HL-60/S4 treated with retinoic acid at 250 ng/mL for 4 days and 3 days (cell line): ENCODE data around the gene ABHD12.

ENCODE experiments used
- in situ Hi-C: fragments of 300-500 bp; cut with MboI; formaldehyde crosslinking; loops from 2 replicates; pipeline ENCODE4 v1.7.0; 2022; ENCODE audit warnings: low sequenced_read_pairs

The ABHD12 gene

DNA sequence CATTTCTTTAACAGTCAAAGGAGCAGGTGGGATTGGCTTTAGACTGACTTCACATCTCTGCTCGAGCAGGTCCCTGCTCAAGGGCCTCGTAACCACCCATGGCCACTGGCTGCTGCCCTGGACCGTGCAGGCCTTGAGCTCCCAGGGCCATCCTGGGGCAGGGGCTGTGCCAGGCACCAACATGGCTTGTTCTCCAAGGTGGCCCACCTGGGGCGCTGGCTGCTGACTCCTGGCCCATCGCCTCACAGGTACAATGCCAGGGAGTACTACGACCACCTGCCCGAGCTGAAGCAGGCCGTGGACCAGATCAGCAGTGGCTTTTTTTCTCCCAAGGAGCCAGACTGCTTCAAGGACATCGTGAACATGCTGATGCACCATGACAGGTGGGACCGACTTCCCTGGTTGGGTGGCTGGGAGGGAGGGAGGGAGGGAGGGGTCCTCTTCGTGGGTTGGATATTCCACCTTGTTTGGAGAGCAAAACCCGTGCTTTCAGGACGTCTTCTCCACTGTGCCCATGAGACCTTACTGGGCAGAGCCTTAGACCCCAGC is 96.7 kb downstream of the ABHD12 start:
- in situ Hi-C loops = no loop called here

DNA sequence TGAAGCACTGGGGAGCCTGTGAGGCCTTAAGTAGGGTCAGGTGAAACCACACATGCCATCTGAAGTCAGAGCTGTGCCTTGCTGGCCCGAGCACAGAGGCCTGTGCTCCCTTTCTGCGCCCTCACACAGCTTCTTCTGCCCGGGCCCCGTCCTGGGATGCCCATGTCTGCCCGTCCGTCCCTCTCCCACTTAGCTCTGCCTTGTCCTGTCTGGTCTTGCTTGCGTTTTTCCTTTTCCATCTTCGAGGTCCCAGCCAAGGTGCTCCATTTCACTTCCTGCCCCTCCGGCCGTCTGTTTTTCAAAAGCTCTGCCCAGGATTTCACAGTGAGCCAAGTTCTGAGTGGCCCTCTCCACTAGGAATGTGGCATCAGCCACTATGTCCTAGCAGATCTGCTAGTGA is 97.1 kb downstream of the ABHD12 start:
- in situ Hi-C loops = no loop called here

DNA sequence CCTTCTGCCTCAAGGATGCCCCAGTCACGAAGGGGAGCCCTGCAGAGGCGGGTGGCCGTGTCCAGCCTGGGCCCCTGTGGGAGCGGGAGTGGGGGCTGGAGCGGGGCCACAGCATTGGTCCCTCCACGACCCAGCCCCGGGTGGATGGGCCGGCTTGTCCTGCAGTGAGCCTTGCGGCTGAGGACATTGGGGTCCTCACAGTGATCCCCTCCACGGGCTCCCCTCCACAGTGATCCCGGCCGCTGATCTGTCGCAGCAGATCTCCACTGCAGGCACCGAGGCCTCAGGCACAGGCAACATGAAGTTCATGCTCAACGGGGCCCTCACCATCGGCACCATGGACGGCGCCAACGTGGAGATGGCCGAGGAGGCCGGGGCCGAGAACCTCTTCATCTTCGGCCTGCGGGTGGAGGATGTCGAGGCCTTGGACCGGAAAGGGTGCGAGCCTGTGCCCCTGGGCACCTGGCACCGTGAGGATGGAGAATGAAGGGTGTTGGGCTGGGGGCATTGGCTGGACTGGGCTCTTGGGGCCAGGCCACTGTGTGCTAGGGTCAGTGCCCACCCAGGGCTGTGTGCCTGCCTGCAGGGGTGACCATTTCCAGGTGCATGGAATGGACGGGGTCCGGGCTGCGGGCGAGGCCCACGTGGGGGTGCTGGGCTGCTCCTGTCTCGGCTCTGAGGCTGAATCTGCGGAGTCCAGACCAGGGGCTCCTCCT is 98.3 kb downstream of the ABHD12 start:
- in situ Hi-C loops = no loop called here

DNA sequence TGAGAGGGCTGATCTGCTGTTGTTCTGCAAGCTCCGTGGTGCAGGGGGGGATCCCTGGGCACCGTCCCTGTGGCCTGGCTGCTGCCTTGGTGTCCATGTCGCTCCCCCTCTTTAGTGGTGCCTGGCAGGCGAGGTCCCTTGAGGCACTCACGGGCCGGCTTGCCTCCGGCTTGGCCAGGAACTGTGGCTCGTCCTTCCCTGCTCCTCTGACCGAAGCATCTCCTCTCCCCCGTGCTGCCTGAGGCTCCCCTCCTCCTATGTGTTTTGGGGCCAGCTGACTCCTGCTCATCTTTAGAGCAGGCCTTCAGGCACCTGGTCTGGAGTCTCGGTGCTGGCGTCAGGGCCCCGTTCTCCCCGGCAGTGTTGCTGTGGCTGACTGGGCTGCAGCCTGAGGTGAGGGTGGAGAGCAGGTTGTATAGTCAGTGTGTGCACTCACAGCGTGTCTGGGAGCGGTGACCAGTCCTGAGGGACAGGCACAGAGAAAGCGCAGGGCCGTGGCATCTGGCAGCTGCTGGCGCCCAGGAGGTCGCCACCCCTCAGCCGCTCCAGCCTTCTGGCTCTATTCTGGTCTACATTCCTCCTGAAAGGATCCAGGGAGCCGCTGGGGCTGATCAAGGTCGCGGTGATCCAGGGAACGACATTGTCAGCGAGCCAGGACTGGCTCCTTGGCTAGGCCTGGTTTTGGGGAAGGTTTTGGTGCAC is 99.1 kb downstream of the ABHD12 start:
- in situ Hi-C loops = no loop called here

DNA sequence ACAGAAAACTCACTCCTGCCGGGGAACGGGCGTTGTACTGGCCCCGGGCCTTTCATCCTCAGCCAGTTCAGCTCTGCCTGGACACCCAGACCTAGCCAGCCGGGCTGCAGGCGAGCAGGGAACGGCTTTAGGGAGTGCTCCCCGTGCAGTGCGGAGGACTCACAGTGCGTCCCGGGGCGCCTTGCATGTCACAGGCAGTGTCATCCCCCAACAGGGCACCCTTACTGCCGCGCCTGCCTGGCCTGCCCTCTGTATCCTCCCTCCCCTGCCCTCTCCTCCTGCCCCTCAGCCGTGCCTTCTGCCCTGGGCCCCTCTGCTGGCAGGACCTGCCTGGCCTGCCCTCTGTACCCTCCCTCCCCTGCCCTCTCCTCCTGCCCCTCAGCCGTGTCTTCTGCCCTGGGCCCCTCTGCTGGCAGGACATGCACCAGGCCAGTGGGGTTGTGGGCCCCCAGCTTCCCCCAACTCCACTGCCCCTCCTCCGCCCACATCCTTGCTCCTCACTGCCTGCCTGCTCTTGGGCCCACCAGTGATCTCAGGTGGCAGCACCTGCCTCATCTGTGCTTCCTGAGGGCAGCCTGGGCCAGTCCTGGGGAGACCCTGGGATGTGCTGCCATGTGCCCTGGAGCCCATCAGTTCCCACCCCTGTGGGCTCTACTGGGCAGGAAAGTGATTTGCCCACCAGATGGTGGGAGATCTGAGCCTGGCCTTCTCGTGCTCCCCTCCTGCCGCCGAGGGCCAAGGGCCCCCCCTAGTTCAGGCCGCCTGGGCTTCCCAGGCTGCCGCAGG is 99.8 kb downstream of the ABHD12 start:
- in situ Hi-C loops = no loop called here

DNA sequence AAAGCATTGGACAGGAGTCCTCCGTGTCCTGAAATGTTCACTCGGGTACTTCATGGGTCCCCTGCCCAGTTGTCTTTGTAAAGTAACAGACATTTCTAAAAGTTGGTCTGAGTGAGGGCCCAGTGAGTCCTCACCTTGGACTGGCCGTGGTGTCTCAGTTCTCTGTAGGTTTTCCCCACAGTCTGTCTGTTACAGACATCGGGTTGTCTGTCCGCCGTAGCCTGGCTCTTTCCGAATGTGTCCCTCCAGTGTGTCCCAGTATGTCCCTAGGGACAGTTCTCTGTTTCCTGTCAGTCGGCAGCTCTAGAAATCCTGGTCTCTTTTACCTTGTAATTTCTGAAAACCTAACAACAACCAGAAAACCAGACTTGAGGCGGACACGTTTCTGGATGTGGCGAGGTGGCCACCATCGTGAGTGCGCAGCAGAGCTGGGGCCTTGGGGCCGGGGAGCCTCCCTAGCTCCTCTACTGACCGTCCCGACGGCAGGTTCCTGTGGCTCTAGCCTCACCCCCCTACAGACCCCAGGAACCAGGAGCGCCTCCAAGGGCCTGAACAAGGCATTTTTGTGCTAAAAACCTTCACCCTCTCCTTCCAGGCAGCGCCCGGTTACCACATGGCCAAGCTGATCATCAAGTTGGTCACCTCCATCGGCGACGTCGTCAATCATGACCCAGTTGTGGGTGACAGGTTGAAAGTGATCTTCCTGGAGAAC is 100.6 kb downstream of the ABHD12 start:
- in situ Hi-C loops = no loop called here

DNA sequence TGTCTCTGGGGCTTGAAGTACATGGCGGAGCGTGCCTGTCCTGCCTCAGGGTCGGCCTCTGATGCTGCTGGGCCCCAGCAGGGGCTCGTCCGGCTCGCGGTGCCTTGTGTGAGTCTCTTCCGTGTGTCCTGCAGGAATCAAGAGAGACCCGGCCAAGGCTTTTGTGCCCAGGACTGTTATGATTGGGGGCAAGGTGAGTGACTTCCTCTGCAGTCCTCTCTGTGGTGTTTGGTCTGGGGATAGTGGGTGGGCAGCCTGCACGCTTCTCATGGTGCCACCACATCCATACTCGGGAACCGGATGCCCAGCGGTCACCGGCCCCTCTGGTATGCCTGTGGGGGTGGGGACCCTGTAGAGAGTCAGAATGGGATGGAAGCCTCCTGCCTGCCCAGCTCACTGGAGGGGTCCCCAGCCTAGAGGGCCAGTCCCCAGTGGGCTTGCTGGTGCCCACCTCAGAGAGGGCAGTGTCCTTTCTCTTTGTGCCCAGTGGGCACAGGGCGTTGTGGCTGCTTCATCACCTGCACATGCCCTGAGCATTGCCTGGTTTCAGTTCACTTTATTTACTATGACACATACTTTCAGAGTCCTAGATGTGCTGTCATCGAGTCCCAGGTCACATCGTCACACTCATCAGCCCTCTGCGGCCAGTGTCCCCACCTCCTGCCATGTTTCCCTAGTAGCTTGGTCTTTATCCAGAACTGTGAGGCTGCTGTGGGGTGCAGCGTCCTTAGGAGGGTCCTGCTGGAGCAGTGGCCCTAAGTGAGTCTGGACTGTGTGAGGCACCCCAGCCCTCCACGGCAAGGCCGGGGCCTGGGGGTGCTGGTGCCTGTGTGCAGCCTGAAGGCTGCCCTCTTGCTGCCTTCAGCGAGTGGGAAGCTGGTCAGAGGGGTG is 102.1 kb downstream of the ABHD12 start:
- in situ Hi-C loops = no loop called here

DNA sequence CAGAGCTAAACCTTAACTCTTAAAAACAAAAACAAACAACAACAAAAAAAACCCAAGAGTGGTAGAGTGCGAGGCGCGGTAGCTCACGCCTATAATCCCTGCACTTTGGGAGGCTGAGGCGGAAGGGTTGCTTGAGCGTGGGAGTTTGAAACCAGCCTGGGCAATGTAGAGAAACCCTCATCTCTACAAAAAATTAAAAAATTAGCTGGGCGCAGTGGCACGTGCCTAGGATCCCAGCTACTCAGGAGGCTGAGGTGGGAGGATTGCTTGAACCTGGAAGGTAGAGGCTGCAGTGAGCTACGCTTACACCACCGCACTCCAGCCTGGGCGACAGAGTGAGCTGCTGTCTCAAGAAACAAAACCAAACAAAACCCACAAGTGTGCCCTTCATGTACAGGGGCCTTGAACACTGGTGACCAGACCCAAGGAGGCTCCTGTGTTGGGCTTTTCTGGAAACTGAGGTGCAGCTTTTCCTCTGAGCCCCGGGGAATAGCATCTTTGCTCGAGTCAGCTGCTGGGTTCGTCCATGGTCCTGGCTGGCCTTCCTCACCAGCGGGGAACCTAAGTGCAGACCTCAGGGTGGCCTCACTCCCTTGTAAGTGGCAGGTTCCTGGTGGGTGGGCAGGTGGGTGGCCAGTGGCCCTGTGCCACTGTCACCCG is 102.9 kb downstream of the ABHD12 start:
- in situ Hi-C loops = no loop called here

DNA sequence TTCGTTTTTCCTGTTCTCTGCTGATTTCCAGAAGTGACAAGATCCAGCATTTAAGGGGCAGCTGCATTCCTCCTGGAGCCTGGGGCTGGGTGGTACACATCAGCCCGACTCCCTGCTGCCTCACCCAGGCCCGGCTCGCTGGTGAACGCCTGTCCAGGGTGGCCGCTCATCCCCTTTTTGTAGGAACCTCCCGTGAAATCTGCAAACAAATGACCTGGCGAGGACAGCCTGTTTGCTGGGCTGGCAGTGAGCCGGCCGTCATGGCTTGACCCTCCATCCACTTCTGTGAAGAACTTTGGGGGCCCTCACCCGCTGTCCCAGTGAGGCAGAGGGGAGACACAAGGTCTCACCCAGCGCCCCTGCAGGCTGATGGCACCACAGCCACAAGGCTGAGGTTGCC is 103.7 kb downstream of the ABHD12 start:
- in situ Hi-C loops = no loop called here

DNA sequence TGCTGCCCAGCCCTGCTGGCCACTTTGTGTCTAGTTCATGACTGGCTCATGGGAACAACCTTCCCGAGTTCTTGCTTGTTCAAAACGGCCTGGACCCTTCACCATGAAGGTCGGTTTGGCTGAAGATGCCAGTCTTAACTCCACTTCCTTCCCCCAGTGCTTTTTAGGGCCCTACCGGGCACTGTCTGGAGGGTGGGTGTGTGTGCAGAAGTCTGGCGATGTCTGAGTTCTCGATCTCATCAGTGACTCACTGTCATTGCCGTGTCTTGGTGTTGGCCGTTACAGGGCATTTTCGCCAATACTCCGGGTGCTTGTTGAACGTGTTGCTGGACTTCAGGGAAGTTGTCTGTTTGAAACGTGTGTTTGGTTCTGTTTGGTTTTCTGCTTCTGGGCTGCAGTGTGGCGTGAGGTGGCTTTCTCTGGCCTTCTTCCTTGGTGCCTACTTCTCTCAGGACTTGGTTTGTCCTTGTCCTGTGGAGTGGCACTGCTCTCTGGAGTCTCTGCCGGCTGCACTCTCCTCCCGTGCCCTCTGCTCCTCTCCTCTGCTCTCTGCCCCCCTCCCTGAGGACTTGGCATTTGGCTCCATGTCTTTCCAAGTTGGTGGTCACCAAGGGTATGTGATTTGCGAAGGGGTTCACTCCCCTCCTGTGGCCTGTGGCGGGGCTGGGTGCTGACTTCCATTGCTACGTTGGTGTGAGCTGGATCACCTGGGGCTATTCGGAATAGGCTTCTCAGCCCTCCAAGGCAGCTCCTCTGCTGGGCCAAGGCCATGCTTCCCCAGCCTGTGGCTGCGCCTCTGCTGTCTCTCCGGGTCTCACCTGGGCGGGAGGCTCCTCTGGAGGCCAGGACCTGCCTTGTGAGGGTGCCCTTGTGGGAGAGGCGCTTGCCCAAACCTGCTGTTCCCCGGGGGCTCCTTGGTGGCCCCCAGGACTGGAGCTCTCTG is 104.5 kb downstream of the ABHD12 start:
- in situ Hi-C loops = no loop called here

DNA sequence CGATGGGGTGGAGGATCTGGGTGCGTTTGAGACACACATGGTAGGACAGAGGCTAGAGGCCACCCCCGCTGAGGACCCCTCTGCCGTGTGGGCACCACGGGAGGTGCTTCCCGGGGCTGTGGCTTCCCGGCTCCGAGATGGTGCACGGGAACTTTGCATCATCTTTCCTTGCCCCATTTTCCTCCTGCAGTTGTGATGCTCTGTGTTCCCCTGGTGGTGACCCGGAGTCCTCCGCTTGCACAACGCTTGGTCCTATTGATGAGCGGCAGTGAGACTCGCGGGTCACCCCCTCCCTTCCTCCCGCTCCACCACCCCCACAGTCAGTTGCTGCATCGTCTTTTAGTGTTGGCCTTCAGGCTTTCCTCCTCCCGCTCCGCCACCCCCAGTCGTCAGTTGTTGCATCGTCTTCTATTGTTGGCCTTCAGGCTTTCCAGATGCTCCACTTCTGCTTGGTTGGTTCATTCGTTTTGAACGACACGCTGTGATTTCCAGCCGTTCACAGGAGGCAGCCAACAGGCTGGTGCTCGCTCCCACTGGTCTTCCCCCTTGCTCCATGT is 105.5 kb downstream of the ABHD12 start:
- in situ Hi-C loops = no loop called here

DNA sequence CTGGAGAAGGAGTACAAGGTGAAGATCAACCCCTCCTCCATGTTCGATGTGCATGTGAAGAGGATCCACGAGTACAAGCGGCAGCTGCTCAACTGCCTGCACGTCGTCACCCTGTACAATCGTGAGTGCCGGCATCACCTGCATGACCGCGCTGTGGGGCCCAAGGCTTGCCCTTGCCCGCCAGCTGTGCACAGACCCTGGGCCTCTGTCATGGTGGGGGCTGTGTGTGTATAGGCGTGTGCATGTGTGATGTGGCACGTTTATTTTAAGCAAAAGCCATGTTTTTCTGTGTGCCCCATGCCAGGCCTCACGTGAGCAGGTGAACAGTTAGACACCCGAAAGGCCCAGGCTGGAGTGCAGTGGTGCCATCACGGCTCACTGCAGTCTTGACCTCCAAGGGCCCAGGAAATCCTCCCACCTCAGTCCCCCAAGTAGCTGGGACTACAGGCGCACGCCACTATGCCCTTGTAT is 106.5 kb downstream of the ABHD12 start:
- in situ Hi-C loops = no loop called here

DNA sequence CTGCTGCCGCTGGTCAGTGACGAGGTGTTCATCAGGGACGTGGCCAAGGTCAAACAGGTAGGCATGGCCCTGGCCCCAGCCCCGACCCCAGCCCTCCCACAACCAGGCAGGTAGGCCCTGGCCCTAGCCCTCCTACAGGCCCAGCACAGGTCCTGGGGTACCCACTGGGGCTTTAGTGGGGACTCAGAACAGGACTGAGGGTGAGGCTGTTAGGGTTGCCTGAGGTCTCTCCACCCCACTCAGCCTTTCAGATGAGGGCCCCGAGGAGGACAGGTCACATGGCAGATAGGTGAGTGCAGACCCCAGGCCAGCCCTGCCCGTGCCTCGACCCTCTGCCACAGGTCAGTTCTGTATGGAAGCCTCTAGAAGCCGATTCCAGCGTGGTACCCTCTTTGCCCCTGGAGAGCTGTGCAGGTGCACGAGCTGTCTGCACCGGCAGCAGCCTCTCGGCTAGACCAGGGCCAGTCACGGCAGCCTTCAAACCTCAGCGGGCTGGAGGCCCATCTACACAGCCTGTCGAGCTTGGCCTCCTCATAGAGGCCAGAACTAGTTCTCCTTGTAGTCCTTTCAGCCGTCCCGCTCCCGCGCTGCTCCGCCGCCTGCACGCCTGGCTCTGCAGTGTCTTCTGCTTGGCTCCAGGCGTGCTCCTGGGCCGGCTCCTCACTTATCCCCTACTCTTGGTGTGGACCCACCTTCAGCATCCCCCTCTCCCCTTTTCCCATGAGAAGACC is 107.2 kb downstream of the ABHD12 start:
- in situ Hi-C loops = no loop called here

DNA sequence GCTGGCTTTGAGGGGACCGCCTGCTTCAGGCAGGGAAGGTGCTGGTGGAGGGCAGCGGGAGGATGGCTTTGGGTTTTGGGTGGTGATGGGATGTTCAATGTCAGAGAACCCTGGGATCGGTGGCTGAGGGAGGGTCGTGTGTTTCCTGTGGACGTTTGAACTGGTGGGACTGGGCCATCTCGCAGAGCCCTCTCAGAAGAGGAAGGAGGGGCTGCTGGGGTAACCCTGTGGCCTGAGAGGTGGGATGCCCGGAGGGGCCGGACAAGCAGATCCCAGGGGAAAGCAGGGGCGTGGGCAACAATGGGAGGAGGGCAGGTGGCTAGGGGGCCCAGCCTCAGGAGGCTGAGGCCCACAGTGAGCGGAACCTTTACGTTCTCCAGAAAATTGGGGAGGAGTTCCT is 107.8 kb downstream of the ABHD12 start:
- in situ Hi-C loops = no loop called here

DNA sequence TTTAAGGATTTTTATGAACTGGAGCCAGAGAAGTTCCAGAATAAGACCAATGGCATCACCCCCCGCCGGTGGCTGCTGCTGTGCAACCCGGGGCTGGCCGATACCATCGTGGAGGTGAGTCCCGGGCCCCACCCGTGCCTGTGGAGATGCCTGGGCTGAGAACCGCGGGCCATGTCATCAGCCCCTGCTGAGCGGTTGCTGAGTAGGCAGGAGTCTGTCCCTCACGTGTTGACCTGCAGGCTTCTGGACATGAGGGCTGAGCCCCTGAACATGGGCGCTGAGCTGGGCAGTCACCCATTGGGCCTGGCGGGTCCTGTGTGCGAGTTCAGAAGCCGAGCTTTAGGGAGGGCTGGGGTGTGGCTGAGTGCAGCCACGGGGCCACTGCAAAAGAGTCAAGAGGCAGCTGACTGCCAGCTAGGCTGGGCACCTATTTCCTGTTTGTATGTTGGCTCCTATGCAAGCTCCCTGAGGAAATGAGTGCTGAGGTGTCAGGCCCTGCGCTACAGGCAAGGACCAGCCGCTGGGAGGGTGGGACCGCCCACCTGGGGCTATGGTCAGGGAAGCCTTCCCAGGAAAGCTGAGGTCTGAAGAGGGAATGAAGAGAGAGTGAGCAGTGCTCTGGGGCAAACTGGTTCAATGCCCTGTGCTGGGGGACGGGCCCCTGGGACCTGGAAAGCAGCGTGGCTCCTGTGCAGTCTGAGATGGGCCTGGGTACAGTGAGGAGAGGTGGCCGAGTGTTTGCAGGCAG is 108.4 kb downstream of the ABHD12 start:
- in situ Hi-C loops = no loop called here

DNA sequence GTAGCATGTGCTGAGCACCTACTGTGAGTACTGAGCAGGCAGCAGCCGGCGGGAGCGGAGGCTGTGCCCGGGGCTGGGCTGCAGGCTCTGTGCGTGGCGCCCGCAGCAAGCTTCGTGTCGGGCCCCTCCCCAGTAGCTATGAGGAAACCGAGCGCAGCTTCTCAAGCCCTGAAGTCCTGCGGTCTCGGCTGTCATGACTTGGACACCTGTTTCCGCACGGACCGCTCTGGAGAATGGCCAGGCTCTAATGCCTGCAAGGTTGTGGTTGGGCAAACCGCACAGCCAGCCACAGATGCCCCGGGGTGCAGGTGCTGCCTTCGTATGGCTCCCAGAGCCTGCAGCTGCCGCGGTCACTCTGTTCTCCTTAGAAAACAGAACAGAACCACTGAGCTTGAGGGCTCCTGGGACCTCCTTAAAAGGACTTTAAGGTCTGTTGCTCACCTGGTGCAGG is 109.1 kb downstream of the ABHD12 start:
- in situ Hi-C loops = no loop called here
